Activated CD4-positive, alpha-beta memory T cell treated with anti-CD3 and anti-CD28 coated beads for 36 hours (primary cell): Measurements from ENCODE around the gene ZXDC. TPM values are rescaled to one million over a fixed set of nuclear protein-coding genes. Genes with fewer than 3 reads are reported as not detected.
A peak's percentile ranks its signal among the peaks of the same experiment; 100 is the strongest.

Experiments used
- CTCF ChIA-PET: fragments of 350-600 bp; sonication (Branson Sonifier 250); formaldehyde crosslinking; loops from one replicate; lab custom pipeline; 2021; ENCODE audit warnings: antibody characterized with exemption, inconsistent platforms; lab: Charles Lee
- POLR2A ChIA-PET: fragments of 350-600 bp; sonication (Branson Sonifier 250); formaldehyde crosslinking; loops from one replicate; lab custom pipeline; 2021; ENCODE audit warnings: antibody characterized with exemption; lab: Charles Lee
- DNase-seq: peaks from one replicate; pipeline ENCODE4 v3.0.0-alpha.2; 2020
- H3K27ac Mint-ChIP-seq: one replicate; pipeline ENCODE4 v1.8.0; 2021; ENCODE audit warnings: mixed read lengths
- H3K27me3 Mint-ChIP-seq: one replicate; pipeline ENCODE4 v1.8.0; 2021; ENCODE audit warnings: mixed read lengths
- H3K36me3 Mint-ChIP-seq: one replicate; pipeline ENCODE4 v1.8.0; 2021; ENCODE audit warnings: mixed read lengths
- H3K4me1 Mint-ChIP-seq: one replicate; pipeline ENCODE4 v1.8.0; 2021; ENCODE audit warnings: low read depth, mixed read lengths
- H3K4me3 Mint-ChIP-seq: one replicate; pipeline ENCODE4 v1.8.0; 2021; ENCODE audit warnings: mild to moderate bottlenecking, mixed read lengths
- H3K9me3 Mint-ChIP-seq: one replicate; pipeline ENCODE4 v1.8.0; 2021; ENCODE audit warnings: mixed read lengths
- intact Hi-C: fragments of 100-400 bp; cut with micrococcal nuclease; formaldehyde crosslinking; loops from one replicate; pipeline ENCODE4 v1.15.1; 2023
- total RNA-seq, 2 experiments: library from RNA; stranded (reverse); gene quantifications; one replicate each; pipeline ENCODE4 v1.2.3, GENCODE V29; 2021

ZXDC gene
- total RNA-seq, 2 experiments from 2014 or later, result 18.2 to 19.1 TPM

DNA sequence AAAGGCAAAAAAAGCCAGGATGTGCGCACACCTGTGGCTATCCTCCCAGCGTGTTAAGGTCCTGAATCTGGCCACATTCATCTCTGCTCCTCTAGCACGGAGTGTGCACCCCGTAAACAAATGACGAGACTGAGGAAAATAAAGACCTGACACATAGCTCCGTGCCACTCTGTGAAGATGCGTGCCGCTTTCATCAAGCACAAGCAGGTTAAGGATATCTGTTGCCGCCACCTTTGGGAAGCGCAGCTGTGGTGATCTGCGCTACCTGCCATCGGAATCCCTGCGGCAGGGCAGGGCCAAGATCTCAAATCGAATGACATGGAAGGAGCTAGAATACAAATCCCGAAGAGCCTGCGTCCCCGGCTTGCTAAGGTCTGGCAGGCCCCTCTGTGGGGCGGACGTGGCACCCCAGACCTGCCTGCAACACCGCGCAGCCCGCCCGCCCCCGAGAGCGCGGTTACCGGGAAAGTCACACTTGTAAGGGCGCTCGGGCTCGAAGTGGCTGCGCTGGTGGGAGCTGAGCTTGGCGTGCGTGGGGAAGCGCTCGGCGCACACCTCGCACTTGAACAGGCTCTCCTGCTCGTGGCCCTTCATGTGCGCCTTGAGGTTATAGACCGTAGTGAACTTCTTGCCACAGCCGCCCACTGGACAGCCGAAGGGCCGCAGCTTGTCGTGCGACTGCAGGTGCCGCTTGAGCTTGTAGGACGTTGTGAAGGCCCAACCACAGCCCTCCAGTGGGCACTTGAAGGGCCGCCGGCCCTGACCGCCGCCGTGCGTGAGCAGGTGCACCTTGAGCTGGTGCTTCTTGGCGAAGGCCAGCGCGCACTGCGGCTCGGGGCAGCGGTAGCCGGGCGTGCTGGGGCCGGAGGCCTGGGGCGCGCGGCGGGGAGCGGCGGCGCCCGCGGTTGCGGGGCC is 936 bp downstream of the ZXDC start:
- Mint-ChIP-seq H3K4me3 (peak overlapping the region; percentile 88), H3K9me3 (no peaks in the 10 kb centered on the region), H3K27ac (peak overlapping the region; percentile 79), H3K4me1 (peaks cover 41% of the 10 kb centered on the region), H3K36me3 (peaks cover 28% of the 10 kb centered on the region), H3K27me3 (no peaks in the 10 kb centered on the region)
- intact Hi-C loops, result loop anchor here (1.0 to 5.0 kb wide), 2 partner anchors 117 to 228 kb away; partner anchors contain the start of genes CHCHD6 and KLF15
- ChIA-PET CTCF (interaction anchor here (0.8 to 1.0 kb wide), 3 partner anchors 8 to 1072 kb away, joined by 3 read pairs; partner anchors contain the start of gene KLF15), POLR2A (no interaction called here)
- DNase-seq, result peak; percentile 57

- CTCF ChIA-PET, result no interaction called here
- no peaks in the 10 kb centered on the region for H3K9me3 Mint-ChIP-seq
- H3K27me3 Mint-ChIP-seq, result no peaks in the 10 kb centered on the region
- peak; percentile 45 for DNase-seq
- peaks cover 40% of the 10 kb centered on the region for H3K36me3 Mint-ChIP-seq
- peak overlapping the region; percentile 88 for H3K4me3 Mint-ChIP-seq
- POLR2A ChIA-PET, result no interaction called here
- H3K4me1 Mint-ChIP-seq, result peaks cover 52% of the 10 kb centered on the region
- intact Hi-C loops, result no loop called here
- no peak overlapping the region for H3K27ac Mint-ChIP-seq
Measured at GRCh38 chr3:126473292-126474168, 2.2 kb downstream of the ZXDC start.

GRCh38 chr3:126472277-126473006 is 3.2 kb downstream of the ZXDC start:
- POLR2A ChIA-PET, result no interaction called here
- no peaks in the 10 kb centered on the region for H3K9me3 Mint-ChIP-seq
- CTCF ChIA-PET, result no interaction called here
- intact Hi-C loops, result no loop called here
- peaks cover 47% of the 10 kb centered on the region for H3K36me3 Mint-ChIP-seq
- DNase-seq, result no peak
- H3K27me3 Mint-ChIP-seq, result no peaks in the 10 kb centered on the region
- H3K27ac Mint-ChIP-seq, result peak overlapping the region; percentile 36
- H3K4me1 Mint-ChIP-seq, result peaks cover 58% of the 10 kb centered on the region
- peak overlapping the region; percentile 88 for H3K4me3 Mint-ChIP-seq

DNA sequence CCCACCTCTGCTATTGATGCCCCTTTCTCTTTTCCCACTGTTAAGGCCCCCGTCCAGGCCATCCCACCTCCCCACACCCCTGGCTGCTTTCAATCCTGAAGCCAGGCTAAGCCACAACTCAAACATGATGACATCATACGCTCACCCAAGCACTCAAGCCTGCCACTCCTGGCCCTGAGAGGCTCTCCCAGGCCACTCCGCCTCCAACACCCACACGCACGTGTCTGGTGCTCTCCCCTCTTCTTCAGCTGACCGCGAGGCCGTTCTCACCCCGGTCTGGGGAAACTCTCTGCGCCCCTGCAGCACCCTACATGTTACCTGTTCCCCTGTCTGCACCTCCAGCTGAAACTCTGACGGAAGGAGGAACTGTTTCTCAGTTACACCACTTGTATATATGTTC is 6.2 kb downstream of the ZXDC start:
- CTCF ChIA-PET, result no interaction called here
- no peak for DNase-seq
- peak overlapping the region; percentile 55 for H3K27ac Mint-ChIP-seq
- no peaks in the 10 kb centered on the region for H3K27me3 Mint-ChIP-seq
- H3K36me3 Mint-ChIP-seq, result peaks cover 66% of the 10 kb centered on the region
- H3K4me1 Mint-ChIP-seq, result peaks cover 57% of the 10 kb centered on the region
- no peak overlapping the region for H3K4me3 Mint-ChIP-seq
- intact Hi-C loops, result no loop called here
- H3K9me3 Mint-ChIP-seq, result no peaks in the 10 kb centered on the region
- POLR2A ChIA-PET, result no interaction called here

DNA sequence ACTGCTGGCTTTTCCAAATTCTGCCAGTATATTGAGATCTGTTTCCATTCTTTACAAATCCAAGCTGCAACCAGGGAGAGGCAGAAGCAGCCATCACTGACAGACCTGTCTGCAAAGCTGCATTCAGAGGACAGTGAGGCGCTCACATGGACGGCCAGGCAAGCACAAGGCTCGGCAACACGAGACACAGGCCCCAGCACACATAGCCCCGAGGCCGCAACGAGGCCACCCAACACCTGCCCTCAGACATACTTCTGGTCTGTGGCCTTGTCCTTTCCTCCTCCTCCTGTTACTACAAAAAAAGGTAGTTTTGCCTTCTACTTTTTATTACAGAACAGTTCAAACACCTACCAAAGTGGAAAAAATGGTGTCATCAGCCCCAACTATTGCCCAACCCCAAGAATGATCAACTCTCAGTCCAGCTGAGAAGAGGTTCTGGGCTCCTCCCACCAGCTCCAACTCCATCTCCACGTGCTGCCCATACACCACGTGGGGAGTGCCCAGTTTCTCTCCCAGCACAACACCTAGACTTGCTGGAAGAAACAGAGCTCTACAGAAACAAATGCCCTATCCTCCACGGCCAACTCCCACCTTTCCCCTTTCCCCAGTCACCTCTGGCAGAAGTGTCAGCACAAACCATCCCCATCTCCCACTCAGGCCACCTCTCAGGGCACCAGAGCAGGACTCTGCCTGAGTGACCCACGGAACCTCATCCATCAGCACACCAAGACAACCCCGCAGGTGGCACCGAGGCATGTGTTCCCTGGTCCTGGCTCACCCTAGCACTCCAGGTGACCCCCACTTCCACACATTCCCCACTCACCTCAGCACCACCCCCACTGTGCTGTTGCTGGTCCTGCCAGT is 7.4 kb downstream of the ZXDC start:
- peaks cover 66% of the 10 kb centered on the region for H3K36me3 Mint-ChIP-seq
- H3K4me1 Mint-ChIP-seq, result peaks cover 47% of the 10 kb centered on the region
- ChIA-PET CTCF (no interaction called here), POLR2A (no interaction called here)
- no peak for DNase-seq
- no peak overlapping the region for H3K4me3 Mint-ChIP-seq
- no peaks in the 10 kb centered on the region for H3K9me3 Mint-ChIP-seq
- H3K27me3 Mint-ChIP-seq, result no peaks in the 10 kb centered on the region
- H3K27ac Mint-ChIP-seq, result peak overlapping the region; percentile 49
- intact Hi-C loops, result no loop called here

DNA sequence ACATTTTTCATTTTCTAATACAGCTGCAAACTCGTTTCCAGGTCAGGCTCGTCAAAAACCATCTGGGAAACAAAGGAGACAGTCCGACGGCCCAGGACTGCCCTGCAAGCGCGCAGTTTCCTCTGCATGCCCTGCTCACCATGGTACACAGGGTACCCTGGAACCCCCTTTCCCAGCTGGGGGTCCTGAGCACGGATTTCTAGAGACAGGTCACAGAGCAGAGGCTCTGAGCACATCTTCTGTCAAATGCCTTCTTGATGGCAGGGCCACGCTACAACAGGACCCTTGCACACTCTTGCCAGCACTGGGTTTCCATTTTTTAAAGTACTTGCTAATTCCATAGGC is 8.1 kb downstream of the ZXDC start:
- Mint-ChIP-seq H3K36me3 (peaks cover 64% of the 10 kb centered on the region), H3K4me1 (peaks cover 40% of the 10 kb centered on the region), H3K27me3 (no peaks in the 10 kb centered on the region), H3K4me3 (no peak overlapping the region), H3K9me3 (no peaks in the 10 kb centered on the region), H3K27ac (no peak overlapping the region)
- POLR2A ChIA-PET, result no interaction called here
- DNase-seq, result no peak
- CTCF ChIA-PET, result no interaction called here
- intact Hi-C loops, result no loop called here

DNA sequence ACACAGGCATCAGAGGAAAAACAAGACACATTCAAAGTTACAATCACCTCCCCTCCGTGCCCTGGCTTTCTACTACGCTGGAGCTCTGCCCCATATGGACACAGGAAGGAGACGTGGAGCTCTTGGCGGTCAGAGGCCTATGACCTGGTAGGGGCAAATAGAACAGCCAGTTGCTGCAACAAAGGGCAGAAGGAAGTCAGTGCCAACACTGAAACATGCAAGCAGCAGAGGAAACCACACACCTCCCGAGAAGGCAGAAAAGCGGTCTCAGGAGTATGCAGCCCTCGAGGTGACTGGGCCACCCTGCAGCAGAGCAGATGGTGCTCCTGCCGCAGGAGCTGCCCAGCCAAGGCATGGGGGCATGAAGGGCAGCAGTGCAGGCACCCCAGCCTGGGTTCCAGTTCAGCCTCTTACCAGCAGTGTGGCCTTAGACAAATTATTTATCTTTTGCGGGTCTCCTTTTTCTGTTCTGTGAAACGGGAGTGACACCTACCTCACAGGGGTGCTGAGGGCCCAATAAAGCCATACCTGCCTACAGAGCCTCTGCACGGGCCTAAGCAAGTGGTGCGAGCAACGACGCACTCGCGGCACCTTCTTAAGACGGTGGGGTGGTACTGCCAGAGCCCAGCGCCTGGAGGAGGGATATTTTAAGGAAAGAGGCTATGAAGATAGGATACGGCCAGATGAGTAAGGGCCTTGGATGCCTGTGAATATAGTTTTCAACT is 8.6 kb downstream of the ZXDC start:
- Mint-ChIP-seq H3K27ac (no peak overlapping the region), H3K36me3 (peaks cover 62% of the 10 kb centered on the region), H3K9me3 (no peaks in the 10 kb centered on the region), H3K27me3 (no peaks in the 10 kb centered on the region), H3K4me1 (peaks cover 35% of the 10 kb centered on the region), H3K4me3 (no peak overlapping the region)
- intact Hi-C loops, result no loop called here
- ChIA-PET POLR2A (no interaction called here), CTCF (interaction anchor here (0.8 kb wide), 1 partner anchor 8 kb away, joined by 3 read pairs; no protein-coding TSS in a partner anchor)
- DNase-seq, result no peak

- intact Hi-C loops, result no loop called here
- CTCF ChIA-PET, result no interaction called here
- peaks cover 66% of the 10 kb centered on the region for H3K36me3 Mint-ChIP-seq
- no peak for DNase-seq
- H3K4me1 Mint-ChIP-seq, result peaks cover 27% of the 10 kb centered on the region
- H3K27me3 Mint-ChIP-seq, result no peaks in the 10 kb centered on the region
- no peaks in the 10 kb centered on the region for H3K9me3 Mint-ChIP-seq
- POLR2A ChIA-PET, result no interaction called here
- no peak overlapping the region for H3K27ac Mint-ChIP-seq
- no peak overlapping the region for H3K4me3 Mint-ChIP-seq
Measured at GRCh38 chr3:126465928-126466544, 9.7 kb downstream of the ZXDC start.

- Mint-ChIP-seq H3K9me3 (no peaks in the 10 kb centered on the region), H3K27ac (no peak overlapping the region), H3K27me3 (no peaks in the 10 kb centered on the region), H3K36me3 (peaks cover 65% of the 10 kb centered on the region), H3K4me1 (peaks cover 27% of the 10 kb centered on the region), H3K4me3 (no peak overlapping the region)
- intact Hi-C loops, result no loop called here
- DNase-seq, result no peak
- CTCF ChIA-PET, result no interaction called here
- POLR2A ChIA-PET, result no interaction called here
Measured at GRCh38 chr3:126464997-126465396, 10.7 kb downstream of the ZXDC start.

- H3K27me3 Mint-ChIP-seq, result no peaks in the 10 kb centered on the region
- no peak overlapping the region for H3K27ac Mint-ChIP-seq
- peaks cover 61% of the 10 kb centered on the region for H3K36me3 Mint-ChIP-seq
- intact Hi-C loops, result no loop called here
- no peak for DNase-seq
- H3K9me3 Mint-ChIP-seq, result no peaks in the 10 kb centered on the region
- H3K4me3 Mint-ChIP-seq, result no peak overlapping the region
- ChIA-PET CTCF (no interaction called here), POLR2A (no interaction called here)
- H3K4me1 Mint-ChIP-seq, result peaks cover 23% of the 10 kb centered on the region
Measured at GRCh38 chr3:126464494-126464893, 11.2 kb downstream of the ZXDC start.
